ENCODE results near the gene SH3RF2. TPM values are rescaled to one million over a fixed set of nuclear protein-coding genes. Genes with fewer than 3 reads are reported as not detected.

SH3RF2 gene
- total and polyA plus RNA-seq, 2 donors (not counting 3 experiments of a cell fraction or from before 2014, with no cell fraction given), result 0.54 to 0.84 TPM

GRCh38 chr5:145958436-145958835 is 22.1 kb downstream of the SH3RF2 start:
- no peaks in the 10 kb centered on the region for H3K9me3 ChIP-seq (replicated peaks; ENCODE audit: control insufficient read depth, insufficient read depth, low read length)
- POLR2A ChIA-PET, result no interaction called here
- no peak overlapping the region for H3K4me3 ChIP-seq (replicated peaks in 1 of 3; ENCODE audit: insufficient read depth in 1 of 3, low read depth in 1 of 3, low read length in 3 of 3)
- CTCF ChIA-PET, result interaction anchor here (1.6 kb wide), 1 partner anchor 70 kb away, joined by 4 read pairs; no protein-coding TSS in a partner anchor
- DNase-seq (ENCODE audit: low read depth, low spot score) (no peak), FAIRE-seq (no peak)
- no peak overlapping the region for H2AFZ ChIP-seq (ENCODE audit: low read depth, low read length)
- no peaks in the 10 kb centered on the region for H3K9me1 ChIP-seq (replicated peaks; ENCODE audit: control insufficient read depth, extremely low read depth, insufficient read depth, low read length)
- intact Hi-C loops (cut with micrococcal nuclease) (no loop called here), dilution Hi-C loops (cut with MboI; ENCODE audit: extremely low pct_ligation_motif_present, low sequenced_read_pairs) (no loop called here)
- H3K79me2 ChIP-seq (ENCODE audit: control insufficient read depth, insufficient read depth, low read length), result no peaks in the 10 kb centered on the region
- no peaks in the 10 kb centered on the region for H3K36me3 ChIP-seq (ENCODE audit: control insufficient read depth in 2 of 2, extremely low read depth in 1 of 2, insufficient read depth in 2 of 2, low read length in 2 of 2)
- H3K4me1 ChIP-seq (ENCODE audit: control insufficient read depth, extremely low read depth, insufficient read depth, low read length), result no peaks in the 10 kb centered on the region
- peaks cover 0 to 4% of the 10 kb centered on the region in 2 experiments for H3K27me3 ChIP-seq (ENCODE audit: control insufficient read depth in 2 of 2, insufficient read depth in 2 of 2, low read length in 2 of 2)
- no peak overlapping the region for H3K4me2 ChIP-seq (ENCODE audit: insufficient read depth, low read length)
- H3K9ac ChIP-seq (replicated peaks; ENCODE audit: extremely low read depth, insufficient read depth, low read length), result no peak overlapping the region
- no peaks in the 10 kb centered on the region for H4K20me1 ChIP-seq (replicated peaks; ENCODE audit: control insufficient read depth, extremely low read depth, insufficient read depth, low read length)
- TF ChIP-seq CTCF (IDR thresholded peaks at IDR 0.05; ENCODE audit: extremely low read depth in 1 of 2, insufficient read depth in 1 of 2, low read depth in 1 of 2, low read length in 2 of 2) (no peak), POLR2A (IDR thresholded peaks at IDR 0.05; ENCODE audit: low read depth, low read length) (no peak), JUN (IDR thresholded peaks at IDR 0.05; ENCODE audit: borderline replicate concordance, insufficient read depth, insufficient read length, low read depth) (no peak), EZH2 (IDR thresholded peaks at IDR 0.05; ENCODE audit: borderline replicate concordance, low read depth, low read length, severe bottlenecking) (no peak), GATA2 (IDR thresholded peaks at IDR 0.05; ENCODE audit: insufficient read depth, insufficient read length, low read depth, low read length) (no peak), MYC (IDR thresholded peaks at IDR 0.05; ENCODE audit: low read depth, low read length) (no peak)
- TF ChIP-seq, protein P1, sequence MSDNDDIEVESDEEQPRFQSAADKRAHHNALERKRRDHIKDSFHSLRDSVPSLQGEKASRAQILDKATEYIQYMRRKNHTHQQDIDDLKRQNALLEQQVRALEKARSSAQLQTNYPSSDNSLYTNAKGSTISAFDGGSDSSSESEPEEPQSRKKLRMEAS (IDR thresholded peaks at IDR 0.05; ENCODE audit: insufficient read depth, insufficient read length), result no peak
- no peak overlapping the region for H3K27ac ChIP-seq (ENCODE audit: insufficient read depth, low read depth, low read length)
- BruUV-seq (replicated peaks), result no TSS peak
